Mesothelial cell of epicardium (in vitro differentiated cells): Measurements from ENCODE around the gene CFAP141. TPM values are rescaled to one million over a fixed set of nuclear protein-coding genes. Genes with fewer than 3 reads are reported as not detected.

Source experiments
- DNase-seq, 2 experiments: peaks; one replicate each; pipeline ENCODE4 v3.0.0; 2021; ENCODE audit warnings: low spot score in 2 of 2; ENCODE audit not compliant: unreplicated experiment in 2 of 2
- H3K27ac Mint-ChIP-seq: 2 replicates; pipeline ENCODE4 v1.8.0; 2021; ENCODE audit warnings: mixed read lengths
- H3K27me3 Mint-ChIP-seq: 2 replicates; pipeline ENCODE4 v1.8.0; 2021; ENCODE audit warnings: low read depth, mixed read lengths
- H3K36me3 Mint-ChIP-seq: 2 replicates; pipeline ENCODE4 v1.8.0; 2021; ENCODE audit warnings: mixed read lengths
- H3K4me1 Mint-ChIP-seq: 2 replicates; pipeline ENCODE4 v1.8.0; 2021; ENCODE audit warnings: mixed read lengths
- H3K4me3 Mint-ChIP-seq: 2 replicates; pipeline ENCODE4 v1.8.0; 2021; ENCODE audit warnings: mild to moderate bottlenecking, moderate library complexity, mixed read lengths
- H3K9me3 Mint-ChIP-seq: 2 replicates; pipeline ENCODE4 v1.8.0; 2021; ENCODE audit warnings: mixed read lengths
- total RNA-seq: library from RNA; stranded (reverse); gene quantifications from 3 replicates; pipeline ENCODE4 v1.2.1, GENCODE V29; 2021
- TF ChIP-seq, protein P1 (sequence below): fragments of 200-600 bp; sonication (generic); IDR thresholded peaks from one replicate; pipeline ENCODE4 v1.5.0; 2021; ENCODE audit warnings: antibody characterized with exemption; ENCODE audit not compliant: unreplicated experiment

CFAP141 gene
- total RNA-seq, 1 donor from 2014 or later, result not detected

DNA sequence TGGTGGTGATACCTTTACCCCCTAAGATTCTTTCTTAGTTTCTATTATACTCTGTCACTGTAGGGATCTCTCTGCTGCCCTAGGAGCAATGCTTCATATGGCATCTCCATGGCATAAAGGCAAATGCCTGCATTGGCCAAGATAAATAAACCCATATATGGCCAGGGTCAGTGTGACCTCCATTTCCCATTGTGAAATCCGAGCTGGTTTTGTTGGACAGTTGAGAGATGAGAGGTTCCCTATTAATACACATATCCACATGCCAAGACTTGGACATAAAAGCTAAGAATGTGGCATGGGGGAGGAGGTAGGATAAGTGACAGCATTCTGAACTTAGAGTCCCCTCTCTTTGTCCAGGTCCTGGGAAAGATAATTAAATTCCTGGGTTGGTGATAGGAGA lies 15.6 kb downstream of the CFAP141 start:
- Mint-ChIP-seq H3K36me3 (no peaks in the 10 kb centered on the region), H3K4me1 (peaks cover 12% of the 10 kb centered on the region), H3K27me3 (peaks cover 9% of the 10 kb centered on the region), H3K9me3 (no peaks in the 10 kb centered on the region), H3K27ac (no peak overlapping the region), H3K4me3 (no peak overlapping the region)
- no peak for DNase-seq
- TF ChIP-seq, protein P1, sequence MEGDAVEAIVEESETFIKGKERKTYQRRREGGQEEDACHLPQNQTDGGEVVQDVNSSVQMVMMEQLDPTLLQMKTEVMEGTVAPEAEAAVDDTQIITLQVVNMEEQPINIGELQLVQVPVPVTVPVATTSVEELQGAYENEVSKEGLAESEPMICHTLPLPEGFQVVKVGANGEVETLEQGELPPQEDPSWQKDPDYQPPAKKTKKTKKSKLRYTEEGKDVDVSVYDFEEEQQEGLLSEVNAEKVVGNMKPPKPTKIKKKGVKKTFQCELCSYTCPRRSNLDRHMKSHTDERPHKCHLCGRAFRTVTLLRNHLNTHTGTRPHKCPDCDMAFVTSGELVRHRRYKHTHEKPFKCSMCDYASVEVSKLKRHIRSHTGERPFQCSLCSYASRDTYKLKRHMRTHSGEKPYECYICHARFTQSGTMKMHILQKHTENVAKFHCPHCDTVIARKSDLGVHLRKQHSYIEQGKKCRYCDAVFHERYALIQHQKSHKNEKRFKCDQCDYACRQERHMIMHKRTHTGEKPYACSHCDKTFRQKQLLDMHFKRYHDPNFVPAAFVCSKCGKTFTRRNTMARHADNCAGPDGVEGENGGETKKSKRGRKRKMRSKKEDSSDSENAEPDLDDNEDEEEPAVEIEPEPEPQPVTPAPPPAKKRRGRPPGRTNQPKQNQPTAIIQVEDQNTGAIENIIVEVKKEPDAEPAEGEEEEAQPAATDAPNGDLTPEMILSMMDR, result no peak

DNA sequence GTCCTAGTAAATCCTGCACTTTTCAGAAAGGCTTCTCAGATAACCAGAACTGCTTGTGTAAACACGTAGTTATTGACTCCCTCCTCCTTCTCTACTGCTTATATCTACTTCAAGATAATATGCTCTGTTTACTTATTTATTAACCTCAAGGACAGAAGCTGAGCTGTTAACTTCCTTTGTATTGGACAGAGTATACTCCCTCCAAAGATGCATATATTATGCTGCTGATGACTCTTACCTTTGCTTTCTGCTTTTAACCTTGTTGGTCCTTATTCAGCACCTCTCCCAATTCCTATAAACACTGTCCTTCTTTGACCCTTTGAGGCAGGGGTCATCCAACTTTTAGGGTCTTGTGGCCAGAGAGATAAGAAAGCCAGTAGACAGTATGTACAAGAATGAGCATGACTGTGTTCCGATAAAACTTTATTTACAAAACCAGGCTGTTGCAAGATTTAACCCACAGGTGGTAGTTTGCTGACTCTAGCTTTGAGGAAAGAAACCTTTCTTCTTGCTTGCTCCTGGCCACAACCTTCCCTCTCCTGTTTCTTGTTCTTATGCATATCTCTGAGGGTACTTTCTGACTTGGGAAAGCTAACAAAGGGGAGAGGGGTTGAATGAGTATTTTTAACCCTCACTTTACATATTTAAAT lies 19.2 kb downstream of the CFAP141 start:
- no peaks in the 10 kb centered on the region for H3K36me3 Mint-ChIP-seq
- H3K4me1 Mint-ChIP-seq, result peaks cover 13% of the 10 kb centered on the region

DNA sequence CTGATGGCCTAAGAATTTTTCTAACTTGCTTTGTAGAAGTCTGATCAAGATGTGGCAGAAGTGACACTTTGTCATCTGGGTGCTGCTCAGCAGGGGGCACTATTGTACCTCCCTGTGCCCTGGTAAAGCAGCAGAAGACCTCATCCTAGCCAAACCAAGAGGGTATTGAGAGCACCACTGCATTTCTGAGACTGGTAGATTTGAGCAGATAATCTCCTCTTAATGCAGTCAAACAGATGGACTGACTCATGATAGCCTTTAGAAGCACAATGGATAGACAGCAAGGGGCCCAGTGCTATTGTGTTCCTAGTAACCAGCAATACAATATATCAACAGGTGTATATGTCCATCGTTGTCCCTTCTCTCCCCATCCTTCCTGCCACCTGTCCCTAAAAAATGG lies 20.0 kb downstream of the CFAP141 start:
- Mint-ChIP-seq H3K4me1 (peaks cover 19% of the 10 kb centered on the region), H3K27me3 (no peaks in the 10 kb centered on the region), H3K36me3 (no peaks in the 10 kb centered on the region), H3K27ac (no peak overlapping the region), H3K9me3 (no peaks in the 10 kb centered on the region), H3K4me3 (no peak overlapping the region)
- peak in 1 of 2 experiments; percentile 47 for DNase-seq
- TF ChIP-seq, protein P1, result no peak

More for the DNA sequence above, 19.2 kb downstream of the CFAP141 start:
- no peak for DNase-seq
- Mint-ChIP-seq H3K27ac (no peak overlapping the region), H3K27me3 (peaks cover under 1% of the 10 kb centered on the region), H3K9me3 (no peaks in the 10 kb centered on the region), H3K4me3 (no peak overlapping the region)
- TF ChIP-seq, protein P1, result no peak

DNA sequence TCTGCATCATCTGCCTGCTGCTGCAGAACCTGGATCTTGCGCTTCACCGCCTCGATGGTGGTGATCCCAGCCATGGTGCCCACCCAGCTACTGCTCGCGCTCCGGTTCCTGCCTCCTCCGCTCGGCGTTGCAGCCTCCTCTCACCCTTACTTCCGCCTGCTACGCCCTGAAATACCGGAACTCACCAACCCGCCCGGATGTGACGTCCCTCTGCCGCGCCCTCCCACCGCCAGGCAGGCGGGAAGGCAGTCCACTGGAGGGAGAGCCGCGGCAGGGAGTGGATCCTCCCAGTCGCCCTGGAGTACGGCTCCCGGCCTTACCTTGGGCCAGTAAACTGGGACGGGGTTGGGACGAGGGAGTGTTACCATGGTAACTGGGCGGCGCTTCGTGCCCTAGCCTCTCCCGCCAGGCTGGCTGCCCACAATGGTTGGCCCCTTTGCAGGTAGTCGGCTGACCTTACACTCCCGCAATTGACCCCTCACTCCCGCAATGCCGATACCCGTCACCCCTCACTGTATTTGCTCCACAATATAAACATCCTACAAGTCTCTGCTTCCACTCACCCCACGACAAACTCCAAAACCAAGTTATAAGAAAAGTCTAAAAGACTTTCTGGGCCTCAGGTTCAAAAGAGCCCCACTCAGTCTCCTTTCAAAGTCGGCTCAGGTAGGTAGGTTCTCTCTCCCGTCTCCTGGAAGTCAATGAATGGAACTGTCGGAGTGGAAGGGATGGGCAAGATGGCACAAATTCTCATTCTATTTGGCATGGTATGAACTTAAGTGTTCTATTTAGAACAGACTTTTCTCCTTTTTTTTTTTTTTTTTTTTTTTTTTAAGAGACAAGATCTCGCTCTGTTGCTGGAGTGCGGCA lies 22.9 kb downstream of the CFAP141 start:
- no peaks in the 10 kb centered on the region for H3K36me3 Mint-ChIP-seq
- H3K4me1 Mint-ChIP-seq, result peaks cover 45% of the 10 kb centered on the region
- TF ChIP-seq, protein P1, result no peak
- peak overlapping the region; percentile 100 for H3K27ac Mint-ChIP-seq
- H3K4me3 Mint-ChIP-seq, result peak overlapping the region; percentile 100
- no peaks in the 10 kb centered on the region for H3K9me3 Mint-ChIP-seq
- DNase-seq, result peak; percentile 94 to 97
- no peaks in the 10 kb centered on the region for H3K27me3 Mint-ChIP-seq

DNA sequence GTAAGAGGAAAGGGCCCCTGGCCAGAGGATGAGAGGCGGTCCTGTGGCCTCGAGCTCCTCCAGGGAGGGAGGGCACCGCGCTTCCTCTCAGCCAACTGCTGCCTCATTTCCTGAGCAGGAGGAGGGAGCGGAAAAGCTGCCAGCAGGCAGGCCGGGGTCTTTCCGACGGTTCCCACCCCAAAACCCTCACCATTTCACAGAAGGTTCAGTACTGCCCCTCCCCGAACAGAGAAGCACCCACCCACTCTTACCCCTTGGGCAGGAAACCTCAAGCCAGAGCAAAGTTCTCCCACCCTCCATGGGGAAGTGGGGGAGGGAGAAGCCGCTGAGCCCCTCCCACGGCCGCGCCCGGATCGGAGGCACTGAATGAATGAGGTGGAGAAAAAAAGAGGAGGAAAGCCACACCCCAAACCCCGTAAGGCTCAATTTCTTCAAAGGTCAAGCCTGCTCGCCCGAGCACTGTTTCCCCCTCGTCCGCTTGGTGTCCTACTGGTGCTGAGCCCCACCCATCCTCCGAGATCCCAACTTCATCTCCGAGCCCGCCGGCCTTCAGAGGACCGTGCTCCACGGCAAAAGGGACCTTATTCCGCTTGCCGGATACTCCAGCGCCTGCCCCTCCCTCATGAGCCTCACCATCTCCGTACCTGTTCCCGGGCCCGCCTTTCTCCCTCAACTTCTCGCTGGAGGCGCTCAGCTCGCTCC lies 23.6 kb downstream of the CFAP141 start:
- Mint-ChIP-seq H3K36me3 (no peaks in the 10 kb centered on the region), H3K27me3 (no peaks in the 10 kb centered on the region), H3K27ac (peak overlapping the region; percentile 100), H3K4me1 (peaks cover 52% of the 10 kb centered on the region), H3K4me3 (peak overlapping the region; percentile 100), H3K9me3 (no peaks in the 10 kb centered on the region)
- peak; percentile 26 to 55 for DNase-seq
- TF ChIP-seq, protein P1, result no peak
